Bone marrow (tissue), 2 donors: ENCODE data around the gene ARHGAP32.
A peak's percentile ranks its signal among the peaks of the same experiment; 100 is the strongest.

Source experiments
- DNase-seq, 2 donors: peaks; one replicate each; lab custom pipeline; 2025; lab: John Stamatoyannopoulos, UW

The ARHGAP32 gene

GRCh38 chr11:128956401-128957201 lies 235.5 kb downstream of the ARHGAP32 start:
- DNase-seq, result peak in 1 of 2 donors; percentile 55

DNA sequence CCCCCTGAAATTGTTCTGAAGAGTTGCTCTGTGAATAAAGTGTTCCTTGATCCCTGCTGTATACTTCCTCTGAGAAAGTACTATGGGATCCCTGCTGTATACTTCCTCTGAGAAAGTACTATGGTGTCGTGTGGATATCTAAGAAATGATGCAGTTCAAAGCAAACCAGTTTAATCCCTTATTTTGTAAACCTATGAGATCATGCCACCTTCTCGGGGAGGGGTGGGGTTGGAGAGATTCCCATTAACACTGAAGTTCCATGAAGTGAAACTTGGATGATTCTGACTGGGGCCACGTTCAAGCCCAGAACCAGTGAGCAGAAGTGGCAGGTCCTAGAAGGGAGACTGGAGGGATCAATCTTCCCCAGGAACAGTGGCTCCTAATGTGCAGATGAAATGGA lies 236.5 kb downstream of the ARHGAP32 start:
- DNase-seq, result no peak

DNA sequence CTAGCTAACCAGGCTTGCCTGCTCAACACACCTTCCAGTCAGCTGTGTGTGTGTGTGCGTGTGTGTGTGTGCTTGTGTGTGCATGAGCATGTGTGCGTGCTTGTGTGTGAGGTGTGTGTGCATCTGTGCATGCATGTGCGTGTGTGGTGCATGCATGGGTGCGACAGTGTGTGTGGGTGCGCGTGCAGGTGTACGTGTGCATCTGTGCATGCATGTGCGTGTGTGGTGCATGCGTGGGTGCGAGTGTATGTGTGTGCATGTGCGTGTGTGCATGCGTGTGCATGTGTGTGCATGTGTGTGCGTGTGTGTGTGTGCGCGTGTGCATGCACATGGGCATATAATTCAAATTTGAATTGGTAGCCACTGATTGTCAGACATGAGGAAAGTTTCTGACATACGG lies 239.0 kb downstream of the ARHGAP32 start:
- DNase-seq, result no peak

DNA sequence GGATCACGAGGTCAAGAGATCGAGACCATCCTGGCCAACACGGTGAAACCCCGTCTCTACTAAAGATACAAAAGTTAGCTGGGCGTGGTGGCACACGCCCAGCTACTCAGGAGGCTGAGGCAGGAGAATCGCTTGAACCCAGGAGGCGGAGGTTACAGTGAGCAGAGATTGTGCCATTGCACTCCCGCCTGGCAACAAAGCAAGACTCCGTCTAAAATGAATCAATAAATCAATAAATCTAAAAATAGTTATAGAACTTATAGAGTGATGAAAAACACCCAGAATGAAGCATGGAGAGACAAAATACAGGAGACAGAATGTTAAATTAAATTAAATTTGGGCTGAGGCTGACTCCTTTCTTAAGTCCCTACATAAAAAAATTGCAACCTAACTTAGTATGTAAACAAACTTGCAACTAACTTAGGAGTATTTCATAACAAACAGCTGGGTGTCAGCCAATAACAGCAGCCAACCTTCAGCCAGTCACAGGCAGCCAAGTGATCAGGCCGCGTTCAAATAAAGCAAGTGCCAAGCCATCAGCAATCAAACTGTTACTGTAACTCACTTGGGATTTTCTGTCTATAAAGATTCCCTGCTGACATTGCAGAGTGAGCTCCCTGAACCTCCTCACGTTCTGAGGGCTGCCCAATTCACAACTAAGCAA lies 242.2 kb downstream of the ARHGAP32 start:
- DNase-seq, result no peak

DNA sequence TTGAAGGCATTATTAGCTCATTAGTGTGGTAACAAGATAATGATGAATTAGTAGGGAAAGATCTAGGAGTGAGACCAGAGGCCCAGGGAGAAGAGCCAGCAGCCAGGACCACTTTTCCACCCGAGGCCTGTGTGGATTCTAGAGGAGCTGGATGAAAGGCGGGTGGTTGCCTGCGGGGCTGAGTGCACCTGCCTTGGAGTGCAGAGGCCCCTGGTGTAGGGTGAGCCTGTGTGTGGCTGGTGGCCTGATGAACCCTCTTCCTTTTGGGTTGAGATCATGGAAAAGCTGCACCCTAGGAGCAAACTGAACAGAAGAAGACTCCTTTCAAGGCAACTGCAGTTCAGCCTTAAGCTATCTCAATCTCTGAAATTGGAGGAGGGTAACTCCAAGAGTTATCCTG lies 243.5 kb downstream of the ARHGAP32 start:
- DNase-seq, result peak in 1 of 2 donors; percentile 37

GRCh38 chr11:128947773-128948172 lies 244.4 kb downstream of the ARHGAP32 start:
- no peak for DNase-seq

- no peak for DNase-seq
Measured at GRCh38 chr11:128946648-128947047, 245.5 kb downstream of the ARHGAP32 start.

DNA sequence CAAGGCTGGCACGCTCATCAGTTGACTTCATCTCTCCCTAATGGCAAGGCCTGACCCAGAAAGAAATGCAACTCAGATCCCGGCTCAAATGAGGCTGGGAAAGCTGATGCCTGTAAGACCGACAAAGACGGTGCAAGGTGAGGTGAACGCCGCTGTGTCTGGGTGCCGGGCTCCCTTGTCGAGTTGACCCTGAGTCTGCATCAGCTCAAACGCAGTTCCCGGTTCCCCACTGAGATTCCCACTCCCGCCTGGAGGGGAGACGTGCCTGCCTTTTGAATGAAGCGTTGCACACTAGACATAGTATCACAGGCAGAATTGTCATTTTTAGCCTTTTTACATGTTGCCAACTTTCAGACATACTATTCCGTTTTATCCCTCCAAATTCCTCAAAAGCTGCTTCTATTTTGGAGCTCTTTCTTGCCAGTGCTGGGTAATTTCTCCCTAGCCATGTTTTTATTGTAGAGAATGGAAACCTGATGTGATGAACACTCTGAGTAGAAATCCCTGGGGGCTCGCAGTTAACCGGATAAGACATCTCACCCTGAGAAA lies 248.6 kb downstream of the ARHGAP32 start:
- DNase-seq, result no peak

DNA sequence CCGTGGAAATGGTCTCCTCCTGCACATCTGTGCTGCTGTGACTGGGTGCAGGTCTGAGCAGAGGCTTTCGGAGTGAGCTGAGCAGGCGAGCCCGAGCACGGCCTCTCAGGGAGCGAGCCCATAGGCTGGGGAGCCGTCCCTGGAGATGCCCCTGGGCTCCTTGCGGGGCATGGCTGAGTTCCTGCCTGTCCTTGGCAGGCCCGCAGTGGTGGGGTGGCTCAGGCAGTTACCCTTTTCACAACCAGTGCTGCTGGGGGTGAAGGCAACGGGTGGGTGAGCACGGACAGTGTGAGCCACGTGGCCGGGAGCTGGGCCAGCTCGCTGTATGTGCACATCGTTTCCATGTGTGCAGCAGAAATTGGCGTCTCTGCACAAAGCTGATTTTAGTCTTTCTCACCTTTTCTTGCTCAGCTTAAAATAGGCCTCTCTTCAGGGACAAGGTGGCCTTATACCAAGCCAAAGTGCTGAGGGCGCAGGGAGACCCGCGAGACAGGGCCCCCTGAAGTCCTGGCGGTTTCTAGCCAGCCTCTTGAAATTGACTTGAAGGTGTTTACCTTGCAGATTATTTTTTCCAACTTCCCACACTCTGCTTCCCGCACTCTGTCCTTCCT lies 249.2 kb downstream of the ARHGAP32 start, which contains the start of gene TP53AIP1:
TSS of gene TP53AIP1 (minus strand) at position 55 of the 611 bp plus-strand sequence. CDS start 5,053 bp downstream, outside the sequence.
- no peak for DNase-seq

GRCh38 chr11:128942272-128942612 lies 249.9 kb downstream of the ARHGAP32 start:
- DNase-seq, result no peak

DNA sequence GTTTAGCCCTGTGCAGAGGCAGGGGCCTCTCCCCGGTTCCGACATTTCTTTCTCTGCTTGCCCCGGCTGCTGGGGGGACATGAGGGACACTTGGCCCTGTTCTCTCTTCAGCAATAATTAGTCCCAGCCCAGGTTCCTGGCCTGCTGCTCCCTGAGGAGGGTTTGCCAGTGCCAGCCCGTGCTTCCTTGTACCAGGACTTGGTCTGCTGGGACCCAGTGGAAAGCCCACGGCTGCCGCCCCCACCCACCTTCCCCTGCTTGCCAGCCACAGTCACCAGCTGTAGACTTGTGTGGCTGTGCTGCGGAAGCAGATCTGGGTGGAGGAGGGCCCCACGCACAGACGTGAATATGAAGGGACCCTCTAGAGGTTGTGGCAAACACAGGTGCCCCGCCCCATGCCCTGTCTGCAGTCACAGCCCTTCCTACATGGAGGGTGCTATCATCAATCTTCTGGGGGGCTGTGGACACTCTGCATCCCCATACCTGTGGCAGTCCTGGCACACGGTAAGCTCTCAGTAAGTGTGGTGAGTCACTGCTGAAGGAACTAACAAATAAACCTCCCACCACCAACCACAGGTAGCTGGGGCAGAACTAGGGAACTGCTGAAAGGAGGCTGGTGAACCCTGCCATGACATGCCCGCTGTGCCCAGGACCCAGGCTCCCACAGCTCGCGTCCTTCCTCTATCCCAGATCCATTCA lies 250.4 kb downstream of the ARHGAP32 start:
- DNase-seq, result no peak

DNA sequence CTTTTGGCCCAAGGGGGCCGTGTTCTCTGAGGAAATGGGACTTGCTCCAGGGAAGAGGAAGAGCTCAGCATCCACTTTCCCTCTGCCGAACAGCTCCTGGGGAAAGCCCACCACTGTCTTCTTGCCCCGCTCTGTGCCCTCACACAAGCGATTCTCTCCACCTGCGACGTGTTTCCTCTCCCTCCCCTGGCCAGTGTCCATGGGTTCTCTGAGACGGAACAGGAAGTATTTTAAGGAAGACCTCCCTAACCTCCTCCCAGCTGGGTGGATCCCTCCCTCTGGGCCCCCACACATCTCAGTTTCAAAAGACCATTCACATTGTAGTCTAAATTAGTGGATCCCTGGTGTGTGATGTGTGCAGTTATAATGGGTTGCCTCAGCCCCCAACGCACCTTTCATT lies 251.0 kb downstream of the ARHGAP32 start:
- DNase-seq, result no peak

DNA sequence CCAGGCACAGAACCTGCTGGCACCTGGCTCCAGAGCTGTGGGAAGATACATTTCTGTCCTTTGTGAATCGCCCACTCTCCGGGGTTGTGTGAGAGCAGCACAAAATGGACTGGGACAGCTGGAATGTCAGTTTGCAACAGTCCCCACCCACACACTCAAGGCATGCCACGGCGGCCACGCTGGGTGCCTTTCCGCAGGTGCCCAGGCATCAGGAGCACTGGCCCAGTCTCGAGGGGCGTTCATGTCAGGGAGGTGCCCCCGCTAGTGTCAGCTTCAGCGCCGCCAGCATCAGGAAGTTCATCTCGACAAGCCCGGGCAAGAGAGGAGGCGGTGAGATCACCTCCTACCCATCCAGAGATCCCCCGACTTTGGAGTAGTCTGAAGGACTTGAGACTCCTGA lies 251.5 kb downstream of the ARHGAP32 start:
- DNase-seq, result no peak

GRCh38 chr11:128940156-128940555 lies 252.0 kb downstream of the ARHGAP32 start:
- no peak for DNase-seq

GRCh38 chr11:128939591-128939990 lies 252.5 kb downstream of the ARHGAP32 start:
- no peak for DNase-seq

- DNase-seq, result no peak
Measured at GRCh38 chr11:128938156-128938885, 253.8 kb downstream of the ARHGAP32 start.

- no peak for DNase-seq
Measured at GRCh38 chr11:128937480-128937879, 254.6 kb downstream of the ARHGAP32 start.

- no peak for DNase-seq
Measured at GRCh38 chr11:128936606-128937251, 255.4 kb downstream of the ARHGAP32 start.

DNA sequence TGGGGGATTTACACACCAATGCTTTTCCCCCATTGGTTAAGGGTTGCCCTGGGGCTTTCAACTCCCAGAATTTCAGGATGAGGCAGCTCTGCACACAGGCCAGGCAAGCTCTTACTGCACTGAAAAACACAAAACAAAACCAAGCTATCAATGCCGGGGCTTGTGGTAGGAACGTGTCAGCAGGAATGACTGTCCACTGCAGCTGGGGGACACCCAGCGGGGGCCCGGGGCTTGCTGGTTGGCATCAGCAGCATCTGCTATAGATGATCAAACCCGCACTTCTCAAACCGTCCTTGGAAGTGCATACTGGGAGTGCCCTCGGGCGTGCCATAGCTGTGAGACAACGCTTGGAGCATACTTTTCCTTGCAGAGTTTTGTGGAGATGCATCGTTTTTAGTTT lies 257.2 kb downstream of the ARHGAP32 start:
- DNase-seq, result no peak

GRCh38 chr11:128934351-128934750 lies 257.8 kb downstream of the ARHGAP32 start:
- DNase-seq, result no peak
